Endothelial cell of umbilical vein (primary cell): ENCODE measurements around the gene TWF2. TPM values are rescaled to one million over a fixed set of nuclear protein-coding genes. Genes with fewer than 3 reads are reported as not detected.

Source experiments
- BruUV-seq: library from RNA; stranded (reverse); fragments of 400-500 nt; replicated peaks from 2 replicates; lab custom pipeline; 2021; lab: Mats Ljungman, UMichigan
- CTCF ChIA-PET: fragments of 300-600, 350-600 bp; sonication (Branson Sonifier 250); formaldehyde crosslinking; loops from one replicate; lab custom pipeline; 2021; ENCODE audit warnings: antibody characterized with exemption, inconsistent platforms; lab: Charles Lee
- POLR2A ChIA-PET: fragments of 300-600, 350-600 bp; sonication (Branson Sonifier 250); formaldehyde crosslinking; loops from one replicate; lab custom pipeline; 2021; ENCODE audit warnings: antibody characterized with exemption, inconsistent platforms; lab: Charles Lee
- DNase-seq: peaks from one replicate; pipeline ENCODE4 v3.0.0-alpha.2; 2011; ENCODE audit warnings: low read depth, low spot score
- FAIRE-seq: peaks from 2 replicates; lab custom pipeline; 2011; peaks lifted over from hg19 to GRCh38; lab: Jason Lieb, UNC
- H2AFZ ChIP-seq: 2 replicates; pipeline ENCODE4 v1.6.0; 2012; ENCODE audit warnings: low read depth, low read length, control low read depth, inconsistent platforms
- H3K27ac ChIP-seq: 2 replicates; pipeline ENCODE4 v1.5.1; 2011; ENCODE audit warnings: low read depth, mild to moderate bottlenecking, control low read depth, low read length, moderate library complexity; ENCODE audit not compliant: insufficient read depth
- H3K27me3 ChIP-seq, 2 experiments: 2 replicates each; pipeline versions ENCODE4 v1.6.0 to v1.6.1; 2011; ENCODE audit warnings: low read length in 2 of 2, mixed read lengths in 1 of 2; ENCODE audit not compliant: control insufficient read depth in 2 of 2, insufficient read depth in 2 of 2
- H3K36me3 ChIP-seq, 2 experiments: 2 replicates in 1 of 2; 3 replicates in 1 of 2; pipeline ENCODE4 v1.5.1; 2011; ENCODE audit warnings: low read length in 2 of 2, mild to moderate bottlenecking in 1 of 2, moderate library complexity in 1 of 2; ENCODE audit not compliant: control insufficient read depth in 2 of 2, insufficient read depth in 2 of 2; ENCODE audit errors: extremely low read depth in 1 of 2
- H3K4me1 ChIP-seq: 3 replicates; pipeline ENCODE4 v1.5.1; 2011; ENCODE audit warnings: mild to moderate bottlenecking, low read length; ENCODE audit not compliant: control insufficient read depth, insufficient read depth; ENCODE audit errors: extremely low read depth
- H3K4me2 ChIP-seq: 2 replicates; pipeline ENCODE4 v1.6.1; 2011; ENCODE audit warnings: low read length, control low read depth, mixed read lengths; ENCODE audit not compliant: insufficient read depth
- H3K4me3 ChIP-seq, 3 experiments: fragments of 200-600 bp in 1 of 3; sonication (generic), shearing (Covaris generic) in 1 of 3; replicated peaks in 1 of 3; 2 replicates each; pipeline ENCODE4 v1.5.1; 2011 to 2016; ENCODE audit warnings: control low read depth in 3 of 3, low read length in 3 of 3, mild to moderate bottlenecking in 2 of 3, inconsistent platforms in 1 of 3, low read depth in 1 of 3, moderate library complexity in 1 of 3; ENCODE audit not compliant: insufficient read depth in 1 of 3
- H3K79me2 ChIP-seq: 2 replicates; pipeline ENCODE4 v1.6.0; 2012; ENCODE audit warnings: low read length, inconsistent platforms; ENCODE audit not compliant: control insufficient read depth, insufficient read depth
- H3K9ac ChIP-seq: replicated peaks from 2 replicates; pipeline ENCODE3; 2011; ENCODE audit warnings: low read length, control low read depth; ENCODE audit not compliant: insufficient read depth; ENCODE audit errors: extremely low read depth
- H3K9me1 ChIP-seq: replicated peaks from 3 replicates; pipeline ENCODE4 v1.6.0; 2011; ENCODE audit warnings: mild to moderate bottlenecking, low read length; ENCODE audit not compliant: control insufficient read depth, insufficient read depth; ENCODE audit errors: extremely low read depth
- H3K9me3 ChIP-seq: replicated peaks from 2 replicates; pipeline ENCODE4 v1.5.1; 2012; ENCODE audit warnings: low read length, inconsistent platforms; ENCODE audit not compliant: control insufficient read depth, insufficient read depth
- H4K20me1 ChIP-seq: replicated peaks from 2 replicates; pipeline ENCODE3; 2011; ENCODE audit warnings: mild to moderate bottlenecking, low read length; ENCODE audit not compliant: control insufficient read depth, insufficient read depth; ENCODE audit errors: extremely low read depth
- MYC ChIP-seq: IDR thresholded peaks from one replicate; pipeline ENCODE4 v1.6.1; 2011; ENCODE audit warnings: mild to moderate bottlenecking, low read depth, low read length
- dilution Hi-C: fragments of 300-500 bp; cut with MboI; formaldehyde crosslinking; loops from one replicate; pipeline ENCODE4 v1.15.0; 2019; ENCODE audit warnings: low sequenced_read_pairs; ENCODE audit not compliant: extremely low pct_ligation_motif_present
- intact Hi-C: fragments of 100-400 bp; cut with micrococcal nuclease; formaldehyde crosslinking; loops from one replicate; pipeline ENCODE4 v1.10.0; 2022
- polyA plus RNA-seq, 4 experiments: library from polyadenylated mRNA; depleted of rRNA in 3 of 4; stranded (reverse) in 3 of 4; unstranded in 1 of 4; fragments of >200 nt; gene quantifications; 2 replicates each; pipeline versions ENCODE4 v1.2.1 to v1.2.3, GENCODE V29; 2011 to 2012; ENCODE audit warnings: missing spikeins in 1 of 4
- total RNA-seq: library from RNA; stranded (reverse); gene quantifications from 2 replicates; pipeline ENCODE4 v1.2.3, GENCODE V29; 2021
- TF ChIP-seq, protein P1 (sequence below), 2 donors: IDR thresholded peaks; 1 replicate in 1 of 2; 2 replicates in 1 of 2; pipeline ENCODE4 v1.5.1; 2011; ENCODE audit warnings: low read length in 2 of 2, mild to moderate bottlenecking in 2 of 2, moderate library complexity in 2 of 2, control low read depth in 1 of 2, inconsistent platforms in 1 of 2, low read depth in 1 of 2; ENCODE audit not compliant: insufficient read depth in 1 of 2; ENCODE audit errors: extremely low read depth in 1 of 2

Gene TWF2
- total and polyA plus RNA-seq, 2 donors (not counting 3 experiments of a cell fraction or from before 2014, with no cell fraction given): 82.9 to 134 TPM

DNA sequence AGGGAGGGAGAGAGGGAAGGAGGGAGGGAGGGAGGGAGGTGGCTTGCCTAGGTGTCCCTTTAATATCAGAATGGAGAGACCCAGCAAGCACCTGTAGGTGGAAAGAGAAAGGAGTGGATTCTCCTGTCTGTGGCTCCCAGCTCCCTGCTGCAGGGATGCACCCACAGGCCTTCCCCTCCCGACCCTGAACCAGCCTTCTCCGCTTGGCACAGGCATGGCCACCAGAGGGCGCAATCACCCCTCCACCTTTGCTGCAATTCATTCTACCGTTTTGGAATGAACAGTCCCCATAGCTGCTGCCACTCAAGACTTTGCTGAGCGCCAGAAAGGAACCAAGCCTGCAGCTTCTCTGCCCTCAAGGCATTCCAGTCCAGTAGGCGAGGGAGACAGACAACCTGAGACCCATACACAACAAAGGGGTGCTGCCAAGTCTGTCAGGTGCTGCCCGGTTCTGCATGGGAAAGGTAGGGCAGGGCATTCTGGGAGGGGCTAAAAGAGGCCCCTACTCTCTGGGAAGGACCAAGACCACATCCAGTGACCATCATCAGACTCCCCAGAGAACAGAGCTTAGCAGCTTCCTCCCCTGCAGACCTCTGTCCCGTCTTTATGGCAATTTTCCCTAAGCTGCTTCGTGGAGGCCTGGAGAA is 18.5 kb downstream of the TWF2 start:
- TF ChIP-seq, protein P1, sequence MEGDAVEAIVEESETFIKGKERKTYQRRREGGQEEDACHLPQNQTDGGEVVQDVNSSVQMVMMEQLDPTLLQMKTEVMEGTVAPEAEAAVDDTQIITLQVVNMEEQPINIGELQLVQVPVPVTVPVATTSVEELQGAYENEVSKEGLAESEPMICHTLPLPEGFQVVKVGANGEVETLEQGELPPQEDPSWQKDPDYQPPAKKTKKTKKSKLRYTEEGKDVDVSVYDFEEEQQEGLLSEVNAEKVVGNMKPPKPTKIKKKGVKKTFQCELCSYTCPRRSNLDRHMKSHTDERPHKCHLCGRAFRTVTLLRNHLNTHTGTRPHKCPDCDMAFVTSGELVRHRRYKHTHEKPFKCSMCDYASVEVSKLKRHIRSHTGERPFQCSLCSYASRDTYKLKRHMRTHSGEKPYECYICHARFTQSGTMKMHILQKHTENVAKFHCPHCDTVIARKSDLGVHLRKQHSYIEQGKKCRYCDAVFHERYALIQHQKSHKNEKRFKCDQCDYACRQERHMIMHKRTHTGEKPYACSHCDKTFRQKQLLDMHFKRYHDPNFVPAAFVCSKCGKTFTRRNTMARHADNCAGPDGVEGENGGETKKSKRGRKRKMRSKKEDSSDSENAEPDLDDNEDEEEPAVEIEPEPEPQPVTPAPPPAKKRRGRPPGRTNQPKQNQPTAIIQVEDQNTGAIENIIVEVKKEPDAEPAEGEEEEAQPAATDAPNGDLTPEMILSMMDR (IDR thresholded peaks at IDR 0.05; ENCODE audit: extremely low read depth in 1 of 2, insufficient read depth in 1 of 2, low read depth in 1 of 2, low read length in 2 of 2): peak; percentile 92 to 97
- no peak for TF ChIP-seq MYC
- POLR2A ChIA-PET: interaction anchor here (0.6 kb wide), 1 partner anchor 18 kb away, joined by 3 read pairs; the partner anchor contains the start of gene TWF2
- no TSS peak for BruUV-seq
- intact Hi-C loops (loop anchor here (1.0 kb wide), 3 partner anchors 17 to 165 kb away; no protein-coding TSS in a partner anchor), dilution Hi-C loops (no loop called here)
- Histone ChIP-seq H4K20me1 (no peaks in the 10 kb centered on the region), H3K9ac (no peak overlapping the region), H3K4me1 (peaks cover 32% of the 10 kb centered on the region), H3K9me3 (no peaks in the 10 kb centered on the region), H3K4me2 (no peak overlapping the region), H3K27me3 (no peaks in the 10 kb centered on the region), H3K27ac (no peak overlapping the region), H3K9me1 (no peaks in the 10 kb centered on the region), H3K36me3 (peaks cover 0 to under 1% of the 10 kb centered on the region in 2 experiments), H3K79me2 (no peaks in the 10 kb centered on the region), H2AFZ (no peak overlapping the region), H3K4me3 (no peak overlapping the region)
- FAIRE-seq (peak; percentile 91), DNase-seq (peak; percentile 68)
- CTCF ChIA-PET: interaction anchor here (0.6 to 9.7 kb wide), 46 partner anchors 8 to 228 kb away, joined by 3 to 133 read pairs (median 5); partner anchors contain the start of genes DUSP7, GLYCTK, POC1A and PPM1M
